ENCODE measurements around the gene PDCD10.

The PDCD10 gene

DNA sequence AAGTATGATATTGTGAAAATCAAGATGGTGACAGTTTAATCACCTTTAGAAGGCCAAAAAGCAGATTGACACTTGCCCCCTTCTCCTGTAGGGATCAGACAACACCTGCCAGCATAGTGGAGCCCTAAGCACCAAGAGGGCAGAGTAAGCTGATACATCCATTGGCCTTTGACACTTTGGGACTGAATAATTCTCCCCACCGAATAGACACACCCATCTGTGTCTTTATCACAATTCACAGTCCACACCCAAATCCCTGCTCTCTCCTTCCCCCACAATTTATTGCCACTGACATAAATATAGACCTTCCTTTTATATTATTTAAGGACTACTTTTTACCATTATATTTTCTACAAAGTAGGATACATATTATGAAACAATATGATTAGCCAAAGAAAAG, 77.9 kb downstream of the PDCD10 start:
- Histone ChIP-seq H3K27me3 (ENCODE audit: low read depth, low read length) (no peaks in the 10 kb centered on the region), H3K4me2 (ENCODE audit: low read length) (no peak overlapping the region), H3K4me1 (ENCODE audit: low read length) (0 out of 2 replicates have a peak, but pooled peaks cover 4% of the 10 kb centered on the region), H3K9me3 (ENCODE audit: insufficient read depth, low read length) (no peaks in the 10 kb centered on the region), H3K36me3 (replicated peaks; ENCODE audit: low read depth, low read length) (no peaks in the 10 kb centered on the region), H3K4me3 (ENCODE audit: low read length) (no peak overlapping the region), H3K27ac (ENCODE audit: low read length) (no peak overlapping the region), H2AFZ (ENCODE audit: low read depth, low read length) (no peak overlapping the region), H3K9ac (ENCODE audit: low read length) (no peak overlapping the region), H4K20me1 (ENCODE audit: insufficient read depth, low read length) (no peaks in the 10 kb centered on the region), H3K79me2 (ENCODE audit: low read length) (no peaks in the 10 kb centered on the region)
- no peak for TF ChIP-seq EZH2phosphoT487 (IDR thresholded peaks at IDR 0.05; ENCODE audit: low read depth)
- no peak for TF ChIP-seq CTCF (IDR thresholded peaks at IDR 0.05; ENCODE audit: low read depth, low read length)

- Histone ChIP-seq H4K20me1 (ENCODE audit: insufficient read depth, low read length) (no peaks in the 10 kb centered on the region), H3K79me2 (ENCODE audit: low read length) (no peaks in the 10 kb centered on the region), H2AFZ (ENCODE audit: low read depth, low read length) (no peak within 1 kb of the TSS), H3K27ac (ENCODE audit: low read length) (no peak within 1 kb of the TSS), H3K4me2 (ENCODE audit: low read length) (no peak within 1 kb of the TSS), H3K4me1 (ENCODE audit: low read length) (0 out of 2 replicates have a peak, but pooled peaks cover 4% of the 10 kb centered on the region), H3K36me3 (replicated peaks; ENCODE audit: low read depth, low read length) (no peaks in the 10 kb centered on the region), H3K9ac (ENCODE audit: low read length) (no peak within 1 kb of the TSS), H3K4me3 (ENCODE audit: low read length) (no peak within 1 kb of the TSS), H3K27me3 (ENCODE audit: low read depth, low read length) (no peaks in the 10 kb centered on the region), H3K9me3 (ENCODE audit: insufficient read depth, low read length) (no peaks in the 10 kb centered on the region)
- TF ChIP-seq EZH2phosphoT487 (IDR thresholded peaks at IDR 0.05; ENCODE audit: low read depth) (no peak), CTCF (IDR thresholded peaks at IDR 0.05; ENCODE audit: low read depth, low read length) (no peak)
Measured at GRCh38 chr3:167653760-167654159, 80.9 kb downstream of the PDCD10 start, which contains the start of gene WDR49. WDR49 (minus strand) TSS chr3:167653942; CDS start chr3:167653425, 517 bp downstream.

GRCh38 chr3:167653155-167653554, 81.5 kb downstream of the PDCD10 start:
- Histone ChIP-seq H3K36me3 (replicated peaks; ENCODE audit: low read depth, low read length) (no peaks in the 10 kb centered on the region), H3K4me1 (ENCODE audit: low read length) (0 out of 2 replicates have a peak, but pooled peaks cover 4% of the 10 kb centered on the region), H3K27ac (ENCODE audit: low read length) (no peak overlapping the region), H2AFZ (ENCODE audit: low read depth, low read length) (no peak overlapping the region), H4K20me1 (ENCODE audit: insufficient read depth, low read length) (no peaks in the 10 kb centered on the region), H3K27me3 (ENCODE audit: low read depth, low read length) (no peaks in the 10 kb centered on the region), H3K4me3 (ENCODE audit: low read length) (no peak overlapping the region), H3K9ac (ENCODE audit: low read length) (no peak overlapping the region), H3K4me2 (ENCODE audit: low read length) (no peak overlapping the region), H3K9me3 (ENCODE audit: insufficient read depth, low read length) (no peaks in the 10 kb centered on the region), H3K79me2 (ENCODE audit: low read length) (no peaks in the 10 kb centered on the region)
- TF ChIP-seq CTCF (IDR thresholded peaks at IDR 0.05; ENCODE audit: low read depth, low read length) (no peak), EZH2phosphoT487 (IDR thresholded peaks at IDR 0.05; ENCODE audit: low read depth) (no peak)

GRCh38 chr3:167651826-167652225, 82.9 kb downstream of the PDCD10 start:
- TF ChIP-seq EZH2phosphoT487 (IDR thresholded peaks at IDR 0.05; ENCODE audit: low read depth) (no peak), CTCF (IDR thresholded peaks at IDR 0.05; ENCODE audit: low read depth, low read length) (no peak)
- H2AFZ ChIP-seq (ENCODE audit: low read depth, low read length) = no peak overlapping the region

More at GRCh38 chr3:167651826-167652225, 82.9 kb downstream of the PDCD10 start:
- Histone ChIP-seq H4K20me1 (ENCODE audit: insufficient read depth, low read length) (no peaks in the 10 kb centered on the region), H3K9ac (ENCODE audit: low read length) (no peak overlapping the region), H3K36me3 (replicated peaks; ENCODE audit: low read depth, low read length) (no peaks in the 10 kb centered on the region), H3K9me3 (ENCODE audit: insufficient read depth, low read length) (no peaks in the 10 kb centered on the region), H3K4me1 (ENCODE audit: low read length) (0 out of 2 replicates have a peak, but pooled peaks cover 4% of the 10 kb centered on the region), H3K27me3 (ENCODE audit: low read depth, low read length) (no peaks in the 10 kb centered on the region), H3K4me2 (ENCODE audit: low read length) (no peak overlapping the region), H3K27ac (ENCODE audit: low read length) (no peak overlapping the region), H3K4me3 (ENCODE audit: low read length) (no peak overlapping the region), H3K79me2 (ENCODE audit: low read length) (no peaks in the 10 kb centered on the region)
